Tibial nerve (tissue), 4 donors: ENCODE results near the gene PEX19.

Experiments
- EP300 ChIP-seq, 2 donors: sonication (generic); formaldehyde crosslinking; IDR thresholded peaks; one replicate each; pipeline ENCODE4 v1.6.1; 2017; ENCODE audit warnings: antibody characterized with exemption in 2 of 2, mild to moderate bottlenecking in 1 of 2
- POLR2A ChIP-seq, 2 donors: fragments of 450-650 bp; IDR thresholded peaks; one replicate each; pipeline ENCODE4 v1.6.1; 2017; ENCODE audit warnings: antibody characterized with exemption in 2 of 2, mild to moderate bottlenecking in 2 of 2, moderate library complexity in 2 of 2
- TF ChIP-seq, protein P1 (sequence below), 5 experiments: fragments of 200-600 bp in 3 of 5; fragments of 450-650 bp in 2 of 5; sonication (generic) in 3 of 5; IDR thresholded peaks; one replicate each; pipeline ENCODE4 v1.5.1; 2016 to 2019; ENCODE audit warnings: antibody characterized with exemption in 5 of 5, mild to moderate bottlenecking in 3 of 5, moderate library complexity in 2 of 5

DNA sequence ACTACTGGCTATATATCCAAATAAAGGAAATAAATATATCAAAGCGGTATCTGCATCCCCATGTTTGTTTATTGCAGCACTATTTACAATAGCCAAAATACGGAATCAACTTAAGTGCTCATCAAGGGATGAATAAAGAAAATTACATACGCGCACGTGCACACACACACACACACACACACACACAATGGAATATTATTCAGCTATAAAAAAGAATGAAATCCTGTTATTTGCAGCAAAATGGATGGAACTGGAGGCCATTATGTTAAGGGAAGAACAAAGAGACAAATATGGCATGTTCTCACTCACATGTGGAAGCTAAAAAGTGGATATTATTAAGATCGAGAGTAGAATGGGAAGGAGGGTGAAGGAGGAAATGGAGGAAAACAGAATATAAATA is 37.9 kb upstream of the PEX19 start:
- TF ChIP-seq POLR2A (IDR thresholded peaks at IDR 0.05) (no peak), EP300 (IDR thresholded peaks at IDR 0.05) (no peak)
- TF ChIP-seq, protein P1, sequence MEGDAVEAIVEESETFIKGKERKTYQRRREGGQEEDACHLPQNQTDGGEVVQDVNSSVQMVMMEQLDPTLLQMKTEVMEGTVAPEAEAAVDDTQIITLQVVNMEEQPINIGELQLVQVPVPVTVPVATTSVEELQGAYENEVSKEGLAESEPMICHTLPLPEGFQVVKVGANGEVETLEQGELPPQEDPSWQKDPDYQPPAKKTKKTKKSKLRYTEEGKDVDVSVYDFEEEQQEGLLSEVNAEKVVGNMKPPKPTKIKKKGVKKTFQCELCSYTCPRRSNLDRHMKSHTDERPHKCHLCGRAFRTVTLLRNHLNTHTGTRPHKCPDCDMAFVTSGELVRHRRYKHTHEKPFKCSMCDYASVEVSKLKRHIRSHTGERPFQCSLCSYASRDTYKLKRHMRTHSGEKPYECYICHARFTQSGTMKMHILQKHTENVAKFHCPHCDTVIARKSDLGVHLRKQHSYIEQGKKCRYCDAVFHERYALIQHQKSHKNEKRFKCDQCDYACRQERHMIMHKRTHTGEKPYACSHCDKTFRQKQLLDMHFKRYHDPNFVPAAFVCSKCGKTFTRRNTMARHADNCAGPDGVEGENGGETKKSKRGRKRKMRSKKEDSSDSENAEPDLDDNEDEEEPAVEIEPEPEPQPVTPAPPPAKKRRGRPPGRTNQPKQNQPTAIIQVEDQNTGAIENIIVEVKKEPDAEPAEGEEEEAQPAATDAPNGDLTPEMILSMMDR (IDR thresholded peaks at IDR 0.05), result no peak
